GM12874 (cell line): ENCODE measurements around the gene SDHC.

Source experiments
- CTCF ChIP-seq: IDR thresholded peaks from 2 replicates; pipeline ENCODE4 v1.5.1; 2011; ENCODE audit warnings: low read depth, mild to moderate bottlenecking, control low read depth, low read length, moderate library complexity; ENCODE audit not compliant: insufficient read depth

Gene SDHC

GRCh38 chr1:161374373-161374772, 60.2 kb downstream of the SDHC start:
- TF ChIP-seq CTCF, result no peak

- no peak for TF ChIP-seq CTCF
These were observed 63.8 kb downstream of the SDHC start for GRCh38 chr1:161378014-161378413.

GRCh38 chr1:161379071-161379470, 64.9 kb downstream of the SDHC start:
- TF ChIP-seq CTCF, result no peak

- TF ChIP-seq CTCF, result no peak
These were observed 67.5 kb downstream of the SDHC start for GRCh38 chr1:161381707-161382106.

GRCh38 chr1:161382214-161383019, 68.2 kb downstream of the SDHC start:
- peak; percentile 31; the same call in 1 of the 2 replicates for TF ChIP-seq CTCF

- TF ChIP-seq CTCF, result no peak
These were observed 74.5 kb downstream of the SDHC start for GRCh38 chr1:161388639-161389038.

- TF ChIP-seq CTCF, result no peak
These were observed 75.7 kb downstream of the SDHC start for GRCh38 chr1:161389691-161390558.
